Frontal cortex (tissue), 4 donors: Measurements from ENCODE around the gene KDELR3. TPM values are rescaled to one million over a fixed set of nuclear protein-coding genes. Genes with fewer than 3 reads are reported as not detected.
A peak's percentile ranks its signal among the peaks of the same experiment; 100 is the strongest.

Experiments used
- DNase-seq, 2 donors: peaks; one replicate each; pipeline ENCODE4 v3.0.0; 2012; ENCODE audit warnings: low spot score in 2 of 2
- FAIRE-seq: peaks from 2 replicates; lab custom pipeline; 2012; peaks lifted over from hg19 to GRCh38; lab: Jason Lieb, UNC
- total RNA-seq: library from RNA; depleted of rRNA; stranded (reverse); fragments of >200 nt; gene quantifications from one replicate; pipeline ENCODE4 v1.2.3, GENCODE V29; 2014
- donor health status: control.
- donor health status: control.
- donor health status: control.

KDELR3 gene
- total RNA-seq, 1 donor from 2014 or later: 1.2 TPM

- FAIRE-seq (no peak), DNase-seq (no peak)
Measured at GRCh38 chr22:38436629-38437395, 31.1 kb upstream of the KDELR3 start.

- DNase-seq: no peak
- FAIRE-seq: no peak
Measured at GRCh38 chr22:38437416-38437815, 30.5 kb upstream of the KDELR3 start.

GRCh38 chr22:38440747-38441350 lies 27.0 kb upstream of the KDELR3 start:
- DNase-seq: no peak
- FAIRE-seq: no peak

GRCh38 chr22:38441620-38442287 lies 26.1 kb upstream of the KDELR3 start:
- no peak for DNase-seq
- no peak for FAIRE-seq

GRCh38 chr22:38442967-38443627 lies 24.8 kb upstream of the KDELR3 start:
- no peak for FAIRE-seq
- DNase-seq: no peak

GRCh38 chr22:38443628-38444521 lies 24.0 kb upstream of the KDELR3 start:
- DNase-seq: no peak
- no peak for FAIRE-seq

- DNase-seq (no peak), FAIRE-seq (no peak)
Measured at GRCh38 chr22:38444783-38445182, 23.1 kb upstream of the KDELR3 start.

GRCh38 chr22:38446018-38446601 lies 21.8 kb upstream of the KDELR3 start:
- DNase-seq (no peak), FAIRE-seq (no peak)

GRCh38 chr22:38448945-38449745 lies 18.8 kb upstream of the KDELR3 start:
- no peak for FAIRE-seq
- no peak for DNase-seq

- DNase-seq: no peak
- no peak for FAIRE-seq
Measured at GRCh38 chr22:38449776-38450175, 18.1 kb upstream of the KDELR3 start.

- FAIRE-seq: no peak
- DNase-seq: no peak
Measured at GRCh38 chr22:38450234-38450797, 17.6 kb upstream of the KDELR3 start.

- no peak for FAIRE-seq
- no peak for DNase-seq
Measured at GRCh38 chr22:38451404-38451803, 16.5 kb upstream of the KDELR3 start.

- FAIRE-seq: no peak
- no peak for DNase-seq
Measured at GRCh38 chr22:38451864-38452263, 16.0 kb upstream of the KDELR3 start.

GRCh38 chr22:38452373-38453065 lies 15.4 kb upstream of the KDELR3 start:
- DNase-seq: peak in 1 of 2 donors; percentile 71
- no peak for FAIRE-seq

GRCh38 chr22:38453066-38453672 lies 14.7 kb upstream of the KDELR3 start:
- FAIRE-seq: no peak
- no peak for DNase-seq

GRCh38 chr22:38453996-38454352 lies 13.9 kb upstream of the KDELR3 start:
- FAIRE-seq (no peak), DNase-seq (no peak)

GRCh38 chr22:38454353-38455075 lies 13.4 kb upstream of the KDELR3 start:
- DNase-seq: no peak
- no peak for FAIRE-seq
